ENCODE results near the gene IGF2BP2. TPM values are rescaled to one million over a fixed set of nuclear protein-coding genes. Genes with fewer than 3 reads are reported as not detected.
A peak's percentile ranks its signal among the peaks of the same experiment; 100 is the strongest.

The IGF2BP2 gene
- total and polyA plus RNA-seq, 3 donors from 2014 or later, result 18.9 to 29.1 (median 19.4) TPM

GRCh38 chr3:185659942-185660921 is 164.6 kb downstream of the IGF2BP2 start:
- DNase-seq, result peak; percentile 88
- TF ChIP-seq POLR2A (IDR thresholded peaks at IDR 0.05) (no peak), CTCF (IDR thresholded peaks at IDR 0.05) (peak; percentile 72 to 96 (median 88))
- no peaks in the 10 kb centered on the region for H3K9me3 ChIP-seq
- H3K4me3 ChIP-seq, result no peak overlapping the region
- peak overlapping the region in 1 of 2 donors; percentile 86 for H3K27ac ChIP-seq
- WGBS, 2 donors, result 41 to 56% methylated on average over 7 to 18 of the region's 18 CpGs
- H3K36me3 ChIP-seq (ENCODE audit: low read depth, missing control alignments), result no peaks in the 10 kb centered on the region
- intact Hi-C loops (cut with DNase I; ENCODE audit: low total_unique reads), result loop anchor here (10.0 kb wide), 1 partner anchor 105 kb away; no protein-coding TSS in a partner anchor
- peaks cover 30% of the 10 kb centered on the region for H3K4me1 ChIP-seq
- H3K27me3 ChIP-seq, result no peaks in the 10 kb centered on the region

- no peaks in the 10 kb centered on the region for H3K9me3 ChIP-seq
- 48 to 77% methylated on average over 1 of the region's 1 CpG for WGBS, 2 donors
- H3K4me3 ChIP-seq, result no peak overlapping the region
- peak overlapping the region; percentile 35 to 86 for H3K27ac ChIP-seq
- no peak for TF ChIP-seq POLR2A (IDR thresholded peaks at IDR 0.05)
- no peak for TF ChIP-seq CTCF (IDR thresholded peaks at IDR 0.05)
- no peaks in the 10 kb centered on the region for H3K27me3 ChIP-seq
- no peaks in the 10 kb centered on the region for H3K36me3 ChIP-seq (ENCODE audit: low read depth, missing control alignments)
- DNase-seq, result no peak
- intact Hi-C loops (cut with DNase I; ENCODE audit: low total_unique reads), result no loop called here
- H3K4me1 ChIP-seq, result peaks cover 30% of the 10 kb centered on the region
These were observed 165.9 kb downstream of the IGF2BP2 start for GRCh38 chr3:185658943-185659342.

- peak overlapping the region; percentile 35 to 86 for H3K27ac ChIP-seq
- no peaks in the 10 kb centered on the region for H3K9me3 ChIP-seq
- H3K36me3 ChIP-seq (ENCODE audit: low read depth, missing control alignments), result no peaks in the 10 kb centered on the region
- peaks cover 30% of the 10 kb centered on the region for H3K4me1 ChIP-seq
- TF ChIP-seq POLR2A (IDR thresholded peaks at IDR 0.05) (no peak), CTCF (IDR thresholded peaks at IDR 0.05) (no peak)
- no peaks in the 10 kb centered on the region for H3K27me3 ChIP-seq
- 43 to 45% methylated on average over 8 of the region's 8 CpGs for WGBS, 2 donors
- intact Hi-C loops (cut with DNase I; ENCODE audit: low total_unique reads), result no loop called here
- DNase-seq, result peak; percentile 74
- no peak overlapping the region for H3K4me3 ChIP-seq
These were observed 166.3 kb downstream of the IGF2BP2 start for GRCh38 chr3:185658504-185658912.

GRCh38 chr3:185657691-185658503 is 166.9 kb downstream of the IGF2BP2 start:
- Histone ChIP-seq H3K4me1 (peaks cover 30% of the 10 kb centered on the region), H3K27me3 (no peaks in the 10 kb centered on the region), H3K36me3 (ENCODE audit: low read depth, missing control alignments) (no peaks in the 10 kb centered on the region), H3K9me3 (no peaks in the 10 kb centered on the region), H3K27ac (peak overlapping the region; percentile 35 to 86), H3K4me3 (no peak overlapping the region)
- TF ChIP-seq POLR2A (IDR thresholded peaks at IDR 0.05) (no peak), CTCF (IDR thresholded peaks at IDR 0.05) (no peak)
- no peak for DNase-seq
- intact Hi-C loops (cut with DNase I; ENCODE audit: low total_unique reads), result no loop called here
- 84 to 92% methylated on average over 9 to 15 of the region's 15 CpGs for WGBS, 2 donors

Data from testis (tissue), 3 donors.